Body of pancreas (tissue), 4 donors: ENCODE data around the gene BARX2. TPM values are rescaled to one million over a fixed set of nuclear protein-coding genes. Genes with fewer than 3 reads are reported as not detected.

Source experiments
- ATAC-seq: fragments of 150-250 bp; one replicate; pipeline ENCODE4 v1.9.1; 2016
- DNase-seq, 4 donors: peaks; one replicate each; pipeline ENCODE4 v3.0.0-alpha.2; 2019
- H3K27ac ChIP-seq, 4 donors: fragments of 200-600 bp; sonication (generic); 1 replicate in 3 of 4; 2 replicates in 1 of 4; pipeline versions ENCODE4 v1.5.1 to v1.6.1; 2016 to 2019; ENCODE audit warnings: mild to moderate bottlenecking in 1 of 4, mixed read lengths in 1 of 4, moderate library complexity in 1 of 4
- H3K27me3 ChIP-seq, 2 donors: fragments of 200-600 bp; sonication (generic); one replicate each; pipeline ENCODE4 v1.6.0; 2016; ENCODE audit warnings: mild to moderate bottlenecking in 1 of 2
- H3K36me3 ChIP-seq, 2 donors: fragments of 200-600 bp; sonication (generic); replicated peaks in 1 of 2; 2 replicates each; pipeline ENCODE4 v1.5.1; 2016; ENCODE audit warnings: low read depth in 2 of 2; ENCODE audit not compliant: insufficient read depth in 1 of 2
- H3K4me1 ChIP-seq: fragments of 200-600 bp; sonication (generic); one replicate; pipeline ENCODE4 v1.6.0; 2016
- H3K4me3 ChIP-seq, 2 donors: fragments of 200-600 bp; sonication (generic); 1 replicate in 1 of 2; 2 replicates in 1 of 2; pipeline ENCODE4 v1.5.1; 2016 to 2019
- H3K9me3 ChIP-seq, 3 donors: fragments of 200-600 bp; sonication (generic); 1 replicate in 2 of 3; 2 replicates in 1 of 3; pipeline ENCODE4 v1.5.1; 2016
- POLR2A ChIP-seq, 3 donors: fragments of 450-650 bp; IDR thresholded peaks; one replicate each; pipeline ENCODE4 v1.6.1; 2016; ENCODE audit warnings: antibody characterized with exemption in 3 of 3, mild to moderate bottlenecking in 2 of 3
- WGBS, 2 donors: methylation state at CpG; one replicate each; pipeline ENCODE4 v1.1.5; 2017; 5-methylcytosine and 5-hydroxymethylcytosine counted together
- intact Hi-C: fragments of 100-400 bp; cut with DNase I; formaldehyde crosslinking; loops from one replicate; pipeline ENCODE4 v1.15.1; 2023
- total RNA-seq, 2 donors: library from RNA; depleted of rRNA; stranded (reverse); fragments of >200 nt; gene quantifications; one replicate each; pipeline ENCODE4 v1.1.0, GENCODE V29; 2016
- TF ChIP-seq, protein P1 (sequence below), 7 experiments: fragments of 450-650 bp in 4 of 7; fragments of 200-600 bp in 3 of 7; sonication (generic) in 3 of 7; IDR thresholded peaks; one replicate each; pipeline ENCODE4 v1.5.1; 2016 to 2019; ENCODE audit warnings: antibody characterized with exemption in 7 of 7

BARX2 gene
- total RNA-seq, 2 donors from 2014 or later: 1.8 to 6.6 TPM

DNA sequence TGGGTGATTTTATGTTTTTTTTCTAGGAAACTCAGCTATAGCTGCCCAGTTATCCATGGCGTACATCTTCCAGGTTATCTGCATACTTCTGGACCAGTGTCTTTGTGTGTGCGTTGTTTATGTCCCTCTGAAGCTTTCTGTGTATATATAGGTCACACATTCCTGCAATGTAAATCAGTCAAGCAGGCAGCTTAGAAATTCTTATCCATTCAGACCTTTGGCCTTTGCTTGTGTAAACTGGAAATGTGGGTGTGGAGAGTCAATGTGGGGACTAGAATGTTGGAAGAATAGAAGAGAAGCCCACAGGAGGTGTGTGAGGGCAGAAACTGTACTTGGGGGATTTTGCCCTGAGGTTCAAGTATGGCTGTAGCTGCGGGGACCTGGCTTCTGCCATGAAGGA is 51.7 kb downstream of the BARX2 start:
- 63 to 64% methylated on average over 3 of the region's 3 CpGs for WGBS, 2 donors
- H3K27me3 ChIP-seq: no peaks in the 10 kb centered on the region
- H3K4me1 ChIP-seq: no peaks in the 10 kb centered on the region
- DNase-seq (no peak), ATAC-seq (no peak)
- no peaks in the 10 kb centered on the region for H3K36me3 ChIP-seq
- H3K9me3 ChIP-seq: peaks cover 0 to 5% (median 0%) of the 10 kb centered on the region in 3 donors
- no peak overlapping the region for H3K27ac ChIP-seq
- no peak for TF ChIP-seq POLR2A (IDR thresholded peaks at IDR 0.05)
- intact Hi-C loops: no loop called here
- no peak overlapping the region for H3K4me3 ChIP-seq

DNA sequence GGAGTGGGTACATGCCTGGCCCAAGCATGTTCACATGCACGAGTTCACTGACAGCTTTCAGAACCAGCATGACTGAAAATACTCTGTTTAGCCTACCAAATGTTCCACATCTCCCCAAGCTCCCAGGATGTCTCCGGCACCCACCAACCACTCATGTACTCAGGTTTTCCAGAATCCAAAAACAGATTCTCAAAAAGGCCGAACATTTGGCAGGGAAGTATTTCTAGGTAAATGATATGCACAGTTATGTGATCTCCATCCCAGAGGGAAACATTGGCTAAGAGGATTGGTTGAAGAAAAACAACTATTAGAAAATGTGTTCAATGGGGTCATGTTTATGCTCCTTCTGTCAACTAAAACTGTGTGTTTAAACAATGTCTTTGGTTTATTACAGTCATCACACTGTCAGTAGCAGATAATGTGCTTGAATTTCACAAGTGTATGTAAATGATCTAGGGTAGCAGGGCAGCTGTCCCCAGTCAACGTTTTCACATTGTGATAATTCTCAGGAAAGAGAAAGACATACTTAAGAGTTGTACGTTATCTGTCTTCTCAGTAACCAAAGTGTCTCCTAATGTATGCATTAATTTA is 52.3 kb downstream of the BARX2 start:
- no peaks in the 10 kb centered on the region for H3K4me1 ChIP-seq
- no peak for TF ChIP-seq POLR2A (IDR thresholded peaks at IDR 0.05)
- TF ChIP-seq, protein P1, sequence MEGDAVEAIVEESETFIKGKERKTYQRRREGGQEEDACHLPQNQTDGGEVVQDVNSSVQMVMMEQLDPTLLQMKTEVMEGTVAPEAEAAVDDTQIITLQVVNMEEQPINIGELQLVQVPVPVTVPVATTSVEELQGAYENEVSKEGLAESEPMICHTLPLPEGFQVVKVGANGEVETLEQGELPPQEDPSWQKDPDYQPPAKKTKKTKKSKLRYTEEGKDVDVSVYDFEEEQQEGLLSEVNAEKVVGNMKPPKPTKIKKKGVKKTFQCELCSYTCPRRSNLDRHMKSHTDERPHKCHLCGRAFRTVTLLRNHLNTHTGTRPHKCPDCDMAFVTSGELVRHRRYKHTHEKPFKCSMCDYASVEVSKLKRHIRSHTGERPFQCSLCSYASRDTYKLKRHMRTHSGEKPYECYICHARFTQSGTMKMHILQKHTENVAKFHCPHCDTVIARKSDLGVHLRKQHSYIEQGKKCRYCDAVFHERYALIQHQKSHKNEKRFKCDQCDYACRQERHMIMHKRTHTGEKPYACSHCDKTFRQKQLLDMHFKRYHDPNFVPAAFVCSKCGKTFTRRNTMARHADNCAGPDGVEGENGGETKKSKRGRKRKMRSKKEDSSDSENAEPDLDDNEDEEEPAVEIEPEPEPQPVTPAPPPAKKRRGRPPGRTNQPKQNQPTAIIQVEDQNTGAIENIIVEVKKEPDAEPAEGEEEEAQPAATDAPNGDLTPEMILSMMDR (IDR thresholded peaks at IDR 0.05): no peak
- intact Hi-C loops: no loop called here
- H3K4me3 ChIP-seq: no peak overlapping the region
- no peaks in the 10 kb centered on the region for H3K36me3 ChIP-seq
- peaks cover 0 to 5% (median 0%) of the 10 kb centered on the region in 3 donors for H3K9me3 ChIP-seq
- H3K27ac ChIP-seq: no peak overlapping the region
- WGBS, 2 donors: 59 to 66% methylated on average over 5 of the region's 5 CpGs
- DNase-seq (no peak), ATAC-seq (no peak)
- H3K27me3 ChIP-seq: no peaks in the 10 kb centered on the region

DNA sequence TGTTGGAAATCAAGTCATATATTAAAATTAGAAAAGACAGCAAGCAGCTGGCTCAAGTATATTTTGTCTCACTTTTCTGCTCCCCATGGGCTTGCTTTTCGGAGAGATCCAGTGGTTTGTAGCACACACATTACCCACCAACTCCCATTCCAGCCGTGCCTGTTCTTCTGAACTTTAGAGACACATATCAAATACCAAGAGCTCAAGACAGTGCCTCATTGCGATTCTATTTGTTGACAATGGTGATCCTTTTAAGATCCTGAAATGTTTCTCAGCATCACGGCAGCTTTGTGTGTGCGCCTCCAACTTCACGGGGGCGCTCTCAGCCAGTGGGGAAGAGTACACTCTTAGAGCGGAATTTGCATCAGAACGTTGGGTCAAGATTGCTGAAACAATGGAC is 52.9 kb downstream of the BARX2 start:
- no peak overlapping the region for H3K4me3 ChIP-seq
- DNase-seq: no peak
- ATAC-seq: no peak
- H3K9me3 ChIP-seq: peaks cover 0 to 5% (median 0%) of the 10 kb centered on the region in 3 donors
- no peaks in the 10 kb centered on the region for H3K4me1 ChIP-seq
- TF ChIP-seq POLR2A (IDR thresholded peaks at IDR 0.05): no peak
- TF ChIP-seq, protein P1 (IDR thresholded peaks at IDR 0.05): no peak
- intact Hi-C loops: no loop called here
- 89 to 93% methylated on average over 9 of the region's 9 CpGs for WGBS, 2 donors
- no peak overlapping the region for H3K27ac ChIP-seq
- no peaks in the 10 kb centered on the region for H3K36me3 ChIP-seq
- H3K27me3 ChIP-seq: no peaks in the 10 kb centered on the region

DNA sequence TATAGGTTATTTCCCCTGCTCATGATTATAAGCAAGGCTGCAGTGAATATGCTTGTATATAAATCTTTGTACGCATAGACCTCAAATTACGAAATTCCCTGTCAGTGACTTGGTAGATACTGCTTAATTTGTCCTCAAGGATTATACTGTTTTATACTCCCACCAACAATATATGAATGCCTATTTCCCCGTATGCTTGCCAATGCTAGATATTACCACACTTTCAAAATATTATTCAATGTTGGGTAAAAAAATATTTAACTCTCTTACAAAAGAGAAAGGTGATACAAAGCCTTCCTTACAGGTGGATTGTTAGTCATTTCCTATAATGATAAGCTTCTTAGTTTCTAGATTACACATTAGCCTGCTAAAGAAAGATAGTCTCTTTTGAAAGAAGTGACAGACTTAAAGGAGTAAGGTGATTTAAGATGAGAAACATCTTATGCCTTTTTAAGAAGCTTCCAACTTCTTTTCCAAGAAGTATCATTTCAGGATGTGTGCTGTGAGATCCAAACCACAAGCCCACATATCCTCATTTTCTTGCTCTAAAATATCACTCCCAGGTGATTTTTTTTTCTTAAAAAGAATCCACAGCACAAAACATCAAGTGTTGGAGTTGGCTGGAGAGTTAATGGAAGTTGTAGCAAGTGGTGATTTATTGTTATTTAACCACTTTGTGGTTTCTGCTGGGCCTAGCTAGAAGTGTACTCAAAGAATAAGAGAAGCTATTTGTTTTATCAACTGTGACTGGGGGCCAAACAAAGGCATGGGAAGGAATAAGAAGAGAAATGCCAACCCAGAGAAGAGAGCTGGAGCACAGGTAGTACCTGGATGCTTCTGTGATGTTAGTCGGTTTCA is 59.2 kb downstream of the BARX2 start:
- Histone ChIP-seq H3K4me1 (peaks cover 12% of the 10 kb centered on the region), H3K36me3 (no peaks in the 10 kb centered on the region), H3K27me3 (no peaks in the 10 kb centered on the region), H3K27ac (peak overlapping the region in 3 of 4 donors; percentile 21 to 68 (median 56)), H3K4me3 (no peak overlapping the region), H3K9me3 (peaks cover 0 to 5% (median 0%) of the 10 kb centered on the region in 3 donors)
- intact Hi-C loops: no loop called here
- 50 to 53% methylated on average over 4 of the region's 4 CpGs for WGBS, 2 donors
- ATAC-seq (peak; percentile 60), DNase-seq (no peak)
- TF ChIP-seq POLR2A (IDR thresholded peaks at IDR 0.05): no peak
- TF ChIP-seq, protein P1 (IDR thresholded peaks at IDR 0.05): no peak

DNA sequence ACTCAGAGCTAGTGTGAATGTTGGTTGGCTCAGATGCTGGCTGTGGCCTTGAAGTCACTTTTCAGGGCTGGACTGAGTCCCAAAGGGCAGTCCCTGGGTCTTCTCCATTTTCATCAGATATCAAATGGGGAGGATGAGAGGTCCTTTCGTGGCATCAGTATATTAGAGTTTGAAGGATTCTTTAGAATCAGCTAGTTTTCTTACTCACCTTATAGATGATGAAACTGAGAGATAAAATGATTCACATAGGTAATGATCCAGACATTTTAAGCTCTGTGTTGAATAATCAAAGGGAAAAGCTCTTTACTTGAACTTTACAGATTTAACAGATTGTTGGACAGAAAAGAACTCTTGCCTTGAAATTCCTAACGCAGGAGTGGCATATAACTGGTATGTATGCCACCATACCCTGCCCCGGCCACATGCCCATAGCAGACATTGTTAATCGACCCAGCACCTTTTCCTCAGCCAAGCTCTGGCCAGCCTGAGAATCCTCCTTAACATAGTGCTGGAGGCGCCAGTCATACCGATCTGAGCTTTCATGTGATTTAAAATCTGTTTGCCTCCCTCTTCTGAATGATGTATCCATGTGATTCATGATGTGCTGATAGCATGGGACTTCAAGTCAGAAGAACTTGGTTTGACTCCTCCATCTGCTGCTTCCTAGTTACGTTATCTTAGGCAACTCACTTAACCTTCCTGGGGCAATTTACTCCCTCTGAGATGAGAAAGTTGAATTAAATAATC is 60.0 kb downstream of the BARX2 start:
- Histone ChIP-seq H3K27me3 (no peaks in the 10 kb centered on the region), H3K4me1 (peaks cover 16% of the 10 kb centered on the region), H3K36me3 (no peaks in the 10 kb centered on the region), H3K9me3 (peaks cover 0 to 5% (median 0%) of the 10 kb centered on the region in 3 donors), H3K27ac (peak overlapping the region in 3 of 4 donors; percentile 21 to 68 (median 56)), H3K4me3 (no peak overlapping the region)
- TF ChIP-seq, protein P1 (IDR thresholded peaks at IDR 0.05): no peak
- no peak for TF ChIP-seq POLR2A (IDR thresholded peaks at IDR 0.05)
- no peak for ATAC-seq
- DNase-seq: no peak
- intact Hi-C loops: no loop called here
- WGBS, 2 donors: 56 to 64% methylated on average over 7 of the region's 7 CpGs
